Neuronal stem cell (in vitro differentiated cells): ENCODE results near the gene TRIM47.

Experiments used
- DNase-seq: peaks from one replicate; pipeline ENCODE4 v3.0.0-alpha.2; 2013; ENCODE audit warnings: low spot score
- H2AFZ ChIP-seq: one replicate; pipeline ENCODE4 v1.6.1; 2013; ENCODE audit warnings: mild to moderate bottlenecking, low read length, inconsistent platforms
- H2AK5ac ChIP-seq: 2 replicates; pipeline ENCODE4 v1.6.1; 2013; ENCODE audit warnings: low read depth, mild to moderate bottlenecking, inconsistent platforms, low read length, moderate library complexity, mixed read lengths
- H2BK120ac ChIP-seq: 2 replicates; pipeline ENCODE4 v1.6.1; 2013; ENCODE audit warnings: low read depth, mild to moderate bottlenecking, inconsistent platforms, low read length, moderate library complexity, mixed read lengths
- H2BK12ac ChIP-seq: one replicate; pipeline ENCODE4 v1.6.1; 2013; ENCODE audit warnings: low read length, inconsistent platforms
- H2BK15ac ChIP-seq: 2 replicates; pipeline ENCODE4 v1.6.1; 2013; ENCODE audit warnings: mild to moderate bottlenecking, low read length, inconsistent platforms, mixed read lengths
- H2BK5ac ChIP-seq: one replicate; pipeline ENCODE4 v1.6.1; 2013; ENCODE audit warnings: inconsistent platforms, mild to moderate bottlenecking, low read length, moderate library complexity
- H3K14ac ChIP-seq: one replicate; pipeline ENCODE4 v1.6.1; 2013; ENCODE audit warnings: low read length, inconsistent platforms
- H3K18ac ChIP-seq: 2 replicates; pipeline ENCODE4 v1.6.1; 2013; ENCODE audit warnings: low read length, inconsistent platforms
- H3K23ac ChIP-seq: 2 replicates; pipeline ENCODE4 v1.6.1; 2013; ENCODE audit warnings: low read depth, mild to moderate bottlenecking, mixed read lengths, low read length, inconsistent platforms; ENCODE audit not compliant: poor library complexity
- H3K27ac ChIP-seq: replicated peaks from 3 replicates; pipeline ENCODE4 v1.5.1; 2013; ENCODE audit warnings: low read length, inconsistent platforms
- H3K27me3 ChIP-seq, 3 experiments: 2 replicates each; pipeline ENCODE4 v1.6.1; 2013; ENCODE audit warnings: low read length in 3 of 3, mild to moderate bottlenecking in 2 of 3, inconsistent platforms in 1 of 3, low read depth in 1 of 3, mixed read lengths in 1 of 3, moderate library complexity in 1 of 3; ENCODE audit not compliant: control insufficient read depth in 3 of 3, insufficient read depth in 3 of 3
- H3K36me3 ChIP-seq, 2 donors: replicated peaks in 1 of 2; 2 replicates each; pipeline ENCODE4 v1.6.1; 2013; ENCODE audit warnings: low read length in 2 of 2; ENCODE audit not compliant: control insufficient read depth in 2 of 2, insufficient read depth in 2 of 2
- H3K4ac ChIP-seq: 2 replicates; pipeline ENCODE4 v1.6.1; 2013; ENCODE audit warnings: inconsistent platforms, mild to moderate bottlenecking, low read length, moderate library complexity
- H3K4me1 ChIP-seq, 2 donors: 1 replicate in 1 of 2; 2 replicates in 1 of 2; pipeline ENCODE4 v1.6.1; 2013; ENCODE audit warnings: low read length in 2 of 2, low read depth in 1 of 2; ENCODE audit not compliant: control insufficient read depth in 2 of 2, insufficient read depth in 1 of 2
- H3K4me2 ChIP-seq: one replicate; pipeline ENCODE4 v1.6.1; 2013; ENCODE audit warnings: mild to moderate bottlenecking, low read length, inconsistent platforms; ENCODE audit not compliant: insufficient read depth, poor library complexity, severe bottlenecking
- H3K4me3 ChIP-seq, 2 donors: 2 replicates each; pipeline ENCODE4 v1.5.1; 2013; ENCODE audit warnings: low read length in 2 of 2, mild to moderate bottlenecking in 2 of 2, inconsistent platforms in 1 of 2, moderate library complexity in 1 of 2
- H3K79me1 ChIP-seq: one replicate; pipeline ENCODE4 v1.6.1; 2013; ENCODE audit warnings: low read depth, mild to moderate bottlenecking, inconsistent platforms, low read length, moderate library complexity
- H3K9ac ChIP-seq: one replicate; pipeline ENCODE4 v1.6.1; 2013; ENCODE audit warnings: mild to moderate bottlenecking, low read depth, low read length, inconsistent platforms; ENCODE audit not compliant: poor library complexity
- H3K9me3 ChIP-seq, 2 donors: replicated peaks in 1 of 2; 2 replicates each; pipeline versions ENCODE3 to v1.6.1; 2013; ENCODE audit warnings: low read length in 2 of 2, mild to moderate bottlenecking in 2 of 2, inconsistent platforms in 1 of 2, low read depth in 1 of 2, mixed read lengths in 1 of 2, moderate library complexity in 1 of 2; ENCODE audit not compliant: control insufficient read depth in 2 of 2, insufficient read depth in 1 of 2
- H4K8ac ChIP-seq: one replicate; pipeline ENCODE4 v1.6.1; 2013; ENCODE audit warnings: low read depth, mild to moderate bottlenecking, inconsistent platforms, low read length, moderate library complexity
- H4K91ac ChIP-seq: one replicate; pipeline ENCODE4 v1.6.1; 2013; ENCODE audit warnings: low read length, low read depth, mild to moderate bottlenecking, inconsistent platforms; ENCODE audit not compliant: poor library complexity
- WGBS, 2 donors: extraction: QIAGEN DNeasy Blood & Tissue Kit; methylation state at CpG; one replicate each; pipeline ENCODE4 v1.1.7; 2013; ENCODE audit warnings: missing lambda C conversion rate in 2 of 2, mixed read lengths in 1 of 2; ENCODE audit not compliant: insufficient read length in 2 of 2, insufficient replicate concordance in 1 of 2; ENCODE audit errors: extremely low coverage in 2 of 2; 5-methylcytosine and 5-hydroxymethylcytosine counted together

The TRIM47 gene

DNA sequence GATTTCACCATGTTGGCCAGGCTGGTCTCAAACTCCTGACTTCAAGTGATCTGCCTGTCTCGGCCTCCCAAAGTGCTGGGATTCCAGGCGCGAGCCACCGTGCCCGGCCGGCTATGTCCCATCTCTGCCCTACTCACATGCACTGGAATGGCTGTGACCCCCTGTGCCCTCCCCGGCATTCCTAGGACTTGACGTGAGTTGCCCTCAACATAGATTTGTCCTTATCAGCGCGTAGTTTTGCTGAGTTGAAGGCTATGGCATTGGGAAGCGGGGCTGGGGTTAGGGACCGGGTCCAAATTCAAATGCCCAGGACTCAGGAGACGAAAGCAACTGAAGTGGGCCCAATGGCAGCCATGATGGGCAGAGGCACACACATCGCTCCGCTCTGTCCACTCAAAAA is 40.0 kb downstream of the TRIM47 start:
- Histone ChIP-seq H2BK5ac (no peak overlapping the region), H3K27ac (no peak overlapping the region), H3K79me1 (peaks cover 2% of the 10 kb centered on the region), H2BK120ac (no peak overlapping the region), H3K4ac (no peak overlapping the region), H3K9ac (no peak overlapping the region), H3K4me2 (no peak overlapping the region), H2BK15ac (peak overlapping the region; percentile 71), H3K27me3 (no peaks in the 10 kb centered on the region), H2BK12ac (no peak overlapping the region), H2AFZ (no peak overlapping the region), H3K23ac (no peak overlapping the region), H3K36me3 (no peaks in the 10 kb centered on the region), H3K14ac (no peak overlapping the region), H3K9me3 (no peaks in the 10 kb centered on the region), H4K8ac (no peak overlapping the region), H4K91ac (no peak overlapping the region), H3K4me3 (no peak overlapping the region), H3K4me1 (peaks cover 0 to 9% of the 10 kb centered on the region in 2 donors), H3K18ac (no peak overlapping the region), H2AK5ac (no peak overlapping the region)
- DNase-seq = no peak
- no CpG with 5 or more reads among the region's 15 CpGs for WGBS, 2 donors

GRCh38 chr17:75837899-75838298 is 40.5 kb downstream of the TRIM47 start:
- Histone ChIP-seq H3K4me2 (no peak overlapping the region), H3K27me3 (no peaks in the 10 kb centered on the region), H3K18ac (no peak overlapping the region), H3K14ac (no peak overlapping the region), H4K8ac (no peak overlapping the region), H2BK5ac (no peak overlapping the region), H3K23ac (no peak overlapping the region), H3K36me3 (no peaks in the 10 kb centered on the region), H3K4me1 (peaks cover 4 to 9% of the 10 kb centered on the region in 2 donors), H3K9ac (no peak overlapping the region), H2AFZ (peak overlapping the region; percentile 29), H4K91ac (no peak overlapping the region), H2BK120ac (no peak overlapping the region), H3K27ac (no peak overlapping the region), H3K4ac (no peak overlapping the region), H3K9me3 (no peaks in the 10 kb centered on the region), H2BK12ac (no peak overlapping the region), H2AK5ac (no peak overlapping the region), H3K4me3 (no peak overlapping the region), H3K79me1 (peaks cover 2% of the 10 kb centered on the region), H2BK15ac (no peak overlapping the region)
- DNase-seq = no peak
- no CpG with 5 or more reads among the region's 7 CpGs for WGBS, 2 donors

GRCh38 chr17:75836605-75837004 is 41.8 kb downstream of the TRIM47 start:
- H3K79me1 ChIP-seq = peaks cover 2% of the 10 kb centered on the region
- peak overlapping the region; percentile 25 for H3K23ac ChIP-seq
- H3K4me1 ChIP-seq = peaks cover 9 to 11% of the 10 kb centered on the region in 2 donors
- no peak overlapping the region for H3K4me2 ChIP-seq
- no peak overlapping the region for H3K27ac ChIP-seq
- no peaks in the 10 kb centered on the region for H3K36me3 ChIP-seq
- H3K9ac ChIP-seq = peak overlapping the region; percentile 30
- H2BK12ac ChIP-seq = no peak overlapping the region
- no peak overlapping the region for H4K91ac ChIP-seq
- peak overlapping the region in 1 of 2 donors; percentile 18 for H3K4me3 ChIP-seq
- peak overlapping the region; percentile 83 for H2BK15ac ChIP-seq
- peak overlapping the region; percentile 71 for H3K18ac ChIP-seq
- H2AFZ ChIP-seq = peak overlapping the region; percentile 89
- no peaks in the 10 kb centered on the region for H3K9me3 ChIP-seq
- no peak overlapping the region for H2BK120ac ChIP-seq
- no peak overlapping the region for H2BK5ac ChIP-seq
- H3K14ac ChIP-seq = peak overlapping the region; percentile 82
- no peak overlapping the region for H4K8ac ChIP-seq
- DNase-seq = no peak
- no peak overlapping the region for H3K4ac ChIP-seq
- peak overlapping the region; percentile 88 for H2AK5ac ChIP-seq
- H3K27me3 ChIP-seq = no peaks in the 10 kb centered on the region
- WGBS, 2 donors = no CpG with 5 or more reads among the region's 9 CpGs

DNA sequence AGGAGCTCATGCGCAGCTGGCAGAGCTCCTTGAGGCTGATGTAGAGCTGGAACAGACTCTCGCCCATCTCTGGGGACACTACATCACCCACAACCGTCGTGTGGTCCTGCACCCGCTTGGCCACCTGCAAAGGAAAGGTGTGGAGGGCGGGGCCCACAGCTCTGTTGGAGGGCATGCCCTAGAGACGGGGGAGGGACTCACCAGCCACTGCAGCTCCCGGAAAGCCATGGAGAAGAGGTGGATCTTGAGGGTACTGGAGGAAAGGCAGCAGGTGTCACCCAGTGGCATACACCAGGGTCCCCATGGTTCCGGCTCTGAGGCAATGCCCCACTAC is 42.8 kb downstream of the TRIM47 start:
- no peak for DNase-seq
- Histone ChIP-seq H2BK120ac (no peak overlapping the region), H3K27ac (no peak overlapping the region), H3K4ac (peak overlapping the region; percentile 66), H3K4me2 (no peak overlapping the region), H4K91ac (peak overlapping the region; percentile 64), H3K9me3 (no peaks in the 10 kb centered on the region), H3K14ac (no peak overlapping the region), H2AK5ac (peak overlapping the region; percentile 88), H3K36me3 (no peaks in the 10 kb centered on the region), H2AFZ (no peak overlapping the region), H2BK5ac (no peak overlapping the region), H2BK12ac (no peak overlapping the region), H3K18ac (peak overlapping the region; percentile 17), H4K8ac (peak overlapping the region; percentile 65), H3K4me1 (peaks cover 9 to 12% of the 10 kb centered on the region in 2 donors), H3K23ac (peak overlapping the region; percentile 65), H3K9ac (peak overlapping the region; percentile 44), H3K27me3 (no peaks in the 10 kb centered on the region), H3K79me1 (peaks cover 2% of the 10 kb centered on the region), H2BK15ac (peak overlapping the region; percentile 26), H3K4me3 (no peak overlapping the region)
- WGBS, 2 donors = no CpG with 5 or more reads among the region's 9 CpGs
